Hepatocyte (in vitro differentiated cells): Measurements from ENCODE around the gene IL11RA.

Experiments
- EZH2 ChIP-seq: fragments of 200-600 bp; sonication (generic); IDR thresholded peaks from 2 replicates; pipeline ENCODE4 v1.6.1; 2016; ENCODE audit warnings: antibody characterized with exemption, mild to moderate bottlenecking, borderline replicate concordance
- EZH2phosphoT487 ChIP-seq: fragments of 200-600 bp; sonication (generic); IDR thresholded peaks from one replicate; pipeline ENCODE4 v1.6.1; 2018; ENCODE audit warnings: antibody characterized with exemption, mild to moderate bottlenecking, low read depth, moderate library complexity; ENCODE audit not compliant: unreplicated experiment, severe bottlenecking
- TF ChIP-seq, protein P1 (sequence below): fragments of 200-600 bp; sonication (generic); IDR thresholded peaks from 2 replicates; pipeline ENCODE4 v1.5.1; 2016; ENCODE audit warnings: antibody characterized with exemption, mild to moderate bottlenecking; ENCODE audit not compliant: poor library complexity

DNA sequence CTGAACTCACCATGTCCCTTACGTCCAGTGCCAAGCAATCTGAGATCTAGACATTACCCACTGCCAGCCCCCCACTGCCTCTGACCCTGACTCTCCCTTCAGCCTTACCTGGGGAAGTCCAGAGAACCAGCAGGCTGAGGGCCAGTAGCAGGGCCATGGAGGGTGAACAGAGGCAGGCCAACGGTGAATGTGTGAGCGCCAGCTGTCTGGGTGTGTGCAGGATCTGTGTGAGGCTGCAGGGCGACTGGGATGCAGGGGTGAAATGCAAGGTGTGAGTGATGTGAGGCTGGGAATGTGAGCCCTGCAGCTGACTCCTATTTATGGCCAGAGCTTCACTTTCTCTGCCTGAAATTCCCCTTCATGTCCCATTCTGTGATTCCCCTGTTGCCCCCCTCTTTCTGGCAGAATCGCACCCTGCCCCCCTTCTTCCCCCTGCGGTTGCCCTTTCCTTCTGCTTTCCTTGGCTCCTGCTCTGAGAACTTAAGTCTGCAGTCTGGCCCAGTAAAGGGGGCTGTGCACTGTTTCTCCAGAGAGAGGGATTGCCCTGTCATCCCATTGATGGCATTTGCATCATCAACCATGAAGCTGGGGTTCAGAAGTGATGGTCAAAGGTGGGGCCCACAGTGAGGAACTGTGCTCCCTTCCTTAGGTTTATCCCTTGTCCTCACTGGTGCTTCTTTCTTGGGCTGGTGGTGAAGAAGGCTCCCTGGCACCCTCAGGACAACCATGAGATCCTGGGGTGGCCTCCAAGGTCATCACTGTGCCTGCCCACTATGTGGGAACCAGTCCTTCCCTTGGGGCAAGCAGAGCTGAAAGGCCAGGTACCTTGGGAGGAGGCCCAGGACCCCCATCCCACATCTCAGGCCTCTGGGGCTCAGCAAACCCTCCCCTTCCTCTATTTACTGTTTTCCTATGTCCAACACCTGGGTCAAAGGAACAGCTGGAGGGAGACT lies 39.3 kb downstream of the IL11RA start, which contains the start of gene CCL19:
- TF ChIP-seq, protein P1, sequence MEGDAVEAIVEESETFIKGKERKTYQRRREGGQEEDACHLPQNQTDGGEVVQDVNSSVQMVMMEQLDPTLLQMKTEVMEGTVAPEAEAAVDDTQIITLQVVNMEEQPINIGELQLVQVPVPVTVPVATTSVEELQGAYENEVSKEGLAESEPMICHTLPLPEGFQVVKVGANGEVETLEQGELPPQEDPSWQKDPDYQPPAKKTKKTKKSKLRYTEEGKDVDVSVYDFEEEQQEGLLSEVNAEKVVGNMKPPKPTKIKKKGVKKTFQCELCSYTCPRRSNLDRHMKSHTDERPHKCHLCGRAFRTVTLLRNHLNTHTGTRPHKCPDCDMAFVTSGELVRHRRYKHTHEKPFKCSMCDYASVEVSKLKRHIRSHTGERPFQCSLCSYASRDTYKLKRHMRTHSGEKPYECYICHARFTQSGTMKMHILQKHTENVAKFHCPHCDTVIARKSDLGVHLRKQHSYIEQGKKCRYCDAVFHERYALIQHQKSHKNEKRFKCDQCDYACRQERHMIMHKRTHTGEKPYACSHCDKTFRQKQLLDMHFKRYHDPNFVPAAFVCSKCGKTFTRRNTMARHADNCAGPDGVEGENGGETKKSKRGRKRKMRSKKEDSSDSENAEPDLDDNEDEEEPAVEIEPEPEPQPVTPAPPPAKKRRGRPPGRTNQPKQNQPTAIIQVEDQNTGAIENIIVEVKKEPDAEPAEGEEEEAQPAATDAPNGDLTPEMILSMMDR, result no peak
- TF ChIP-seq EZH2 (no peak), EZH2phosphoT487 (no peak)
